AG08396 (cell line): ENCODE results near the gene OTUB2.

ENCODE experiments used
- DNase-seq: peaks from one replicate; pipeline ENCODE4 v3.0.0; 2012; ENCODE audit warnings: low spot score, mixed read lengths

OTUB2 gene

DNA sequence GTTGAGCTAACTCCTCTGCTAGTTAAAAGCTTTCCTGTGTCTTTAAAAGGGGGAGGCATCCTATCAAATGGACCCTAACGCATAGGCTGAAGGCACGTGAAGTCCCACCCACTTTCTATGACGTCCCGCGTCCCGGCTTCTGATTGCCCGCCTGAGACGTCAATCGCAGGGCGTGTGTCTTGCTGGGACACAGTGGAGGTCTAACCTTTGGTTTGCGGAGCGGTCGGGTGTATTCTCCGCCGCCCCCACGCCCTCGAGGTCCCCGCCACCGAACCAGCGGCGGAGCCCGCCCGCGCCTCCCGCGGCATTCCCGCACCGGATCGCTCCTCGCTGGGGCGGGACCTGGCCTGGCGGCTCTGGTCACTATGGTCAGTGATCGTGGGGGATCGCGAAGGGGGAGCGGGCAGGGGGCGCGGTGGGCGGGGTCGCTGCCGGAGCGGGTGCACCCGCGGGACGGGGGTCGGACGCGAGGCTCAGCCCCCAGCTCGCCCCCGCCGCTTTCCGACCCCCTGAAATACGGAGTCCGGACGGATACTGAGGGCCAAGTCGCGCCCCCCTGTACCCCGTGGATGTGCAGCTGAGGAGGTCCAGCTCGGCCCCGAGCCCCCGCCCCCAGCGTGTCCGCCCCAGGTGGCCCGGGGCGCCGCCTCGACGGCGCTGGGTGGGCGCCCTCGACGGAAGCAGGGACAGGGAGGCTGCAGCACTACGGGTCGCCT is at the start of gene OTUB2:
TSS of gene OTUB2 (plus strand) at position 168 of the 716 bp plus-strand sequence. CDS start at position 366, 198 bp downstream.
- DNase-seq: peak; percentile 100

DNA sequence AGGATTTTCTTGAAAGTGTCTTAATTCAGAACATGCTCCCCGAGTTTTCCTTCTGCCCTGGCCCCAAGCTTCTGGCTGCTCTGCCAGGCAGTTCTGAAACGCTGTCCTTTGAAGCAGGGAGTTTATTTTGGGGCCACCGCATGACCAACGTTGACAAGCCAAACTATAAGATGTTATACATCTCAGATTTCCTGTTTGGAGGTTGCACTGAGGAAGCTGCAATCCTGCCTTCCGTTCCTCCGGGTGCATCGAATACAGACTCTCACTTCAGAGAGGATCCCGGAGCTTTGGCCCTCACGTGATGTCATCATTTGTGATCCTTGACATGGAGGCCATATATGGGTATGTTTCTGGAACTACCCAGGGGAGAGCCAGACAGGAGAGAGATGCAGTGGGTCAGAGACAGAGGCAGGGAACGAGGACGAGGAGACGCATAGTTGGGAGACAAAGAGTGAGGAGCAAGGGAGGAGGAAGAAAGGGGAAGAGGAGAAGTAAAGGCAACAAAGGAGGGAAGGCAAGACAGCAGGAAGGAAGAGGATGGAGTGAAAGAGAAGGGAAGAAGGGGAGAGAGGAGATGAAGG is 49.6 kb upstream of the OTUB2 start, which contains the start of gene ASB2:
TSS of gene ASB2 (minus strand) at position 94 of the 581 bp plus-strand sequence. CDS start 12,031 bp downstream, outside the sequence.
- peak; percentile 55 for DNase-seq

DNA sequence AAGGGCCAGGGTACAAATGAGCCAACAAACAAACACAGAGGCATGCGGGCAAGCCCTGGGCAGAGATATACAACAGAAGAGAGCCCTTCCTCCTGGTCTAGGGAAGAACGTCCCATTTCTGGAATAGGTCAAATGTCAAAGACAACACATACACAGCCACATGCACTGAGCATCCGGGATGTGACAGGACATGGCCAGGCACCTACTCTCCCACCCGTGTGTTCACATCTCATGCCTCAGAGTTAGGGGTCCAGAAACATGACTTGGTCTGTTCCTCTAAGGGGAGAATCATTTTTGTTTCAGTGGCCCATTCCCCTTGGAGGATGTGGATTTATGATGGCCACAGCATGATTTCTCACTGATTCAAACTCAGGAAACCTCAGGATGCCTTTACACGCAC is 49.0 kb upstream of the OTUB2 start:
- DNase-seq: no peak

DNA sequence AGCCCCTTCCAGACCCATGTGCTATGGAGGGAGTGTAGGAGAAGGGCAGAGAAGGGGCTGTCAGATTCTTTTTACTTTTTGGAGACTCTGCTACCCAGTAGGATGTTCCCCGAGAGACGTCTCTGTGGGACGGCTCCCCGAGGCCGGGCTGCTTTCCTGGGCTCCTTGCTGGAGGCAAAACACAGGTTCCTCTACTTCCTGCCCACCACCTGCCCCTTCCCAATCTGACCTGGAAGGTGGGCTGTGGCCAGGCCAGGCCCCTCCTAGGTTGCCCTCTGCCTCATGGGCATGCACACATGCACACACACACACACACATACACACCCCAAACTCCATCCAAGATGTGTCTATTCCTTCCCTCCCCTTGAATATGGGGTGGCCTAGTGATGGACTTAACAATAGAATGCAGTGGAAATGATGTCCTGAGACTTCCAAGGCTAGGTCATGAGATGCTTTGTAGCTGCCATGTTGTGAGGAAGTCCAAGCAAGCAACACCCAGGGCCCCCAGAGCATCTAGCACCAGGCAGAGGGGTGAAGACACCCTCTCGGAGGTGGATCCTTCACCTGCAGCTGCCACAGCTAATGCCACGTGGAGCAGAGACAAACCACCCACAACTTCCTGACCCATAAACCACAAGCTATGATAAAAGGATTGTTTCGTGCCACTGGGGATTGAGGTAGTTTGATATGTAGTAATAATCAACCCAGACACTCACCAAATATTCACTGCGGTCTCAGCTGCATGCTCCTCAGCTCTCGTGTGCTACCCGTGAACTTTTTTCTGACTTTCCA is 48.2 kb upstream of the OTUB2 start:
- DNase-seq: no peak

DNA sequence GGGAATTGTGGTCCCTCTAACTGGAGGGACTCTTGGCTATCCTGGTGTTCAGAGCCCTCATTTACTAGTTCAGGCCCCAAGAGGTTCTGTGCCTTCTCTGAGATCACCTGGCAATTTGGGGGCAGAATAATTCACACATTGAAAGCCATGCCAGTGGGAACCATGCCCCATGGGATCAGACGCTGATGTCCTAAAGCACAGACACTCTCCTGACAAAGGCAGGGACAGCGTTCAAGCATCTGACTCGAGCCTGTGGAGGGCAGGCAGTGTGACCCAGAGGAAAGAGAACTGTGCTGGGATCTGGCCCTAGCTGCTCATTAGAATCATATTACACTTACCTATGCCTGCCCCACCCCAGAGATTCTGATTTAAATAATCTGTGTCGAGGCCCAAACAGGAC is 47.4 kb upstream of the OTUB2 start:
- no peak for DNase-seq

DNA sequence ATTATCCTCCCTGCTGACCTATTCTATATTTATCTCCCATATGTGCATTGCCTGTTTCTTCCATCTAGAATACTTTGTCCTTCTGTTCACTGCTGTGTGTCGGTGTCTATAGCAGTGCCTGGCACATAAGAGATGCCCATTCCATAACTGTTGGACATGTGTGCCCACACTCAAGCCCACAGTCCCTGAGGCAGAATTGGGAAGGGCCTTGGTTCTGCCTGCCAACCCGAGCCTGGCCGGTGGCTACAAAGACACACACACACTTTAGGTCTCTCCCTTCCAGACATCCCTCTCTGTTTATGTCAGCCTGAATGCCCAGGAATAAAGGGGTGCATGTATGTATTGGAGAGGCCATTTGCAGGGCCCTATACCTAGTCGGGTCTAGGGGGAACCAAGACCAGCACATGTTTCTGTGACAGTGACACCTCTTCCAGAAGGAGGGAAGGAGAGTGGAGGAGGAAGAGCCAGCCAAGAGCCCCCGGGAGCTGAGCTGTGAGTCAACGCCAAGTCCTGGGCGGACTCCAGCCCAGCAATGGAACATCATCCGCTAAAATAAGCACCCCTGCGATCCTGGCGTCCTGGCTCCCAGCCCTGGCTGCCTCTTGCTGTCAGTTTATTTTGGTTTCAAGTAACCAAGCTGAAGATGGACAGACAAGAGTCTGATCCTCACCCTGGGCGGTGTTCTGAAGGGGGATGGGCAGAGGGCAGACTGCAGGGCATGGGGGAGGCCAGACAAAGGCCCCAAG is 45.5 kb upstream of the OTUB2 start:
- peak; percentile 57 for DNase-seq

DNA sequence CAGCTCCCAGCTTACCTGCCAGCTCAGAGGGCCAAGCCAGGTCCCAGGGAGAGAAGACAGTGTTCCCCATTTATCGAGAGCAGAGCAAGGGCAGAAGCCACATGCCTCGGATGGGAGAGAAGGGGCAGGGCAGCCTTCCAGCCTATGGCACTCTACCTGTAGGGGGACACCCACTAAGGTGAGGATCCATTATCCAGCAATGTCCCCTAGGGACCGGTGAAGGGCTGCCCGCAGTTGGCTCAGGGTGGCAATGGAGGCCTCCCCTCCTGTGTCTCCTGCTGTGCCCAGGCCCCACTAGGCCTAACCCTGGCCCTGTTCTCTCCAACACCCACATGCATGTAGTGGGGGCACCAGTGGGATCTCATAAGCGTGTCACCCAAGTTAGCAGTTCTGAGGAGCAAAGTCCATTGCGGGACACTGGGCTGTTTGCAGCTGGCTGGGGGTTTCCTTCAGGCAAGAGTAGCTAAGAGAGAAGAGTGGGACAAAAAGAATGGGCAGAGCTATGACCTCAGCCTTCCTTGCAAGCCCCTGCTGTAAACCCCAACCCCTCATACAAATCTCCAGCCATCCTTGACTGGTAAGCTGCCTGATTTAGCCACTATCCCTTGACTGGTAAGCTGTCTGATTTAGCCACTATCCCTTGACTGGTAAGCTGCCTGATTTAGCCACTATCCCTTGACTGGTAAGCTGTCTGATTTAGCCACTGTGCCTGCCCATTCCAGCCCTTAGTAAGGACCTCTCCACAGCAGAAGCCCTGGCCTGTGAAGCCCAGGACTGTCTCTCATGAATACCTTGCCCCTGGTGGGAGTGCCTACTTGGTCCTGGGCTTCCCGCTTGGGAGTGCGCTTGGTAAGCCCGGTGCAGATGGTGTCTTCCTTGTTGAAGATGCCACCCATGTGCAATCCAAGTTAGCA is 44.6 kb upstream of the OTUB2 start:
- no peak for DNase-seq

DNA sequence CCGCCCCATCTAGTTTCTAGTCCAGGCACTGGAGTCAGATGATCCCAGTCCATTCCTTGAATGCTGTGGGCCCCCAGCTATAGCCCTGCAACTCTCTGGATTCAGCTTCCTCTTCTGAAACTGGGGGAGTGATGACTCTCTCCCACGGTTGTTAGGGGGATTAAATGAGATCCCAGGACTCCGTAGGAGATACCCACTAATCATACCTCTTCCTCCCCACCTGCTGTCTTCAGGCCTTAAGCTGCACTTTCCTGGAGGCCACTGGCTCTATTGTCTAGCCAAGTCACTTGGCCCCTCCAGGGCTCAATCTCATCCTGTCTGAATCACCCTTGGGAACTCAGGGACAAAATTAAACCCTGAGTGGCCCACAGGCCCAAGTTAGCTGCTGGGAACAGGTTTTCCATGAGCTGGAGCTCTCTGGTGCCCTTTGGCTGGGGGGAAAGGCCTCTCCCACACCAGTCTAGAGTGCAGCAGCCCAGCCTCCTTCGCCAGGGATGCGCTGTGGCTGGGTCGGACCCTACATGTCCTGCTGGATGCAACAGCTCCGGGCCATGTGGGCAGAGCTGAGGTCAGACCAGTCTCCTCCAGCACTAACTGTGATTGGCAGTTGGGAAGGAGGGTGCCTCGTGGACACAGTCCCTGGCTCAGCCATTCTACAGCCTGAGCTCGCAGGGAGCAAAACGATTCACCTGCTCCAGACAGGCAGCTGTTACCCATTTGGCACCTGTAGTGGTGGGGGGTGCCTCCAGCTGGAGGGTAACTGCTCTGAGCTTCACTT is 43.7 kb upstream of the OTUB2 start:
- no peak for DNase-seq

DNA sequence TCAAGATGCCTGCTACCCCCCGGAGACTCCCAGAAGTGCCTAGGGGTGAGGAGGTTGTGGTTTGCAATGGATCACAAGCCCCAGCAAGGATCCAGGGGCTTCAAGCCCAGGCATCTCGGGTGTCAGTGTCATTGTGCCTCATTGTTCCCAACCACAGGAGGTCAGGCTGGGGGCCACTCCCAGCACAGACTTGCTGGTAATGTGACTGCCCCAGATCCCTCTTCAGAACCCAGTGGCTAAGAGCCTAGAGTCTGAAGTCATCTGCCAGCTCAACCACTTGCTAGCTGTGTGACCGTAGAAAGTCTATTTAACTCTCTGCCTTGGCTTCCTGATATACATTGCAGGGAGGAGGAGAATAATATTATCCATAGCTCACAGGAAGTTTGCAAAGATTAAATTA is 42.1 kb upstream of the OTUB2 start:
- peak; percentile 55 for DNase-seq

DNA sequence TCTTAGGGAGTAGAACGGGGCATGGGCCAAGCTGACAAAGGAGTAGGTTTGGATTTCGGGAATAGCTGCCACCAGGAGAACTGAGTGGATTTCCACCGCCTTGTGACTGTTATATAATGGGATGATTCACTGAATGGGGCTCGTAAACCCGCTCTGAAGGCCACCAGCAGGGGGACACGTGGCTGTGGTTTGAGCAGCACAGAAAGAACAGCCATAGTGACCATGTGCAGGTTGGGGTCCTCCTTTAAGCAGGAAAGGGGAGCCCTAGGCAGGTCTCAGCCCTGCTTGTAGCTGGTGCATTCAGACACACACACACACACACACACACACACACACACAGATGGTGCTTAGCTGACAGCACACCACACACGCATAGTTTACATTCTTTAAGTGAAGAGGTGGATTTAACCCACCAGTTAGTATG is 41.1 kb upstream of the OTUB2 start:
- DNase-seq: peak; percentile 69

DNA sequence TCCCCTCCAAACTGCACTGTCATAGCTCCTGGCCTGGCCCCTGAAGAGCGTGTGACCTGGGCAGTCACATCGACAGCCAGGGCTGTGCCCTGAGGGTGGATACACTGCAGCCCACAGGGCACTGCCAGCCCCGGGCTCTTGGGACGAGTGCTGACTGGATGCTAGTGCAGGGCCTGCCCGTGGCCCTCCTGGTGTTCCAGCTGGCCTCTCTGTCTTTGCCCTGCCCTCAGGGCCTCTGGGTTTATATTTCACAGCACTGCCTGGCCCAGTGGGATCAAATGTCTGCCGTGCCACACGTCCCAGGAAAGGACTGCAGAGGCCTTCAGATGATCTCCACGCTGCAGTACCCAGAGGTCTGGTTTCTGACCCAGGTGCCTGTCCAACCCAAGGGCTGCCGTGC is 39.2 kb upstream of the OTUB2 start:
- no peak for DNase-seq

DNA sequence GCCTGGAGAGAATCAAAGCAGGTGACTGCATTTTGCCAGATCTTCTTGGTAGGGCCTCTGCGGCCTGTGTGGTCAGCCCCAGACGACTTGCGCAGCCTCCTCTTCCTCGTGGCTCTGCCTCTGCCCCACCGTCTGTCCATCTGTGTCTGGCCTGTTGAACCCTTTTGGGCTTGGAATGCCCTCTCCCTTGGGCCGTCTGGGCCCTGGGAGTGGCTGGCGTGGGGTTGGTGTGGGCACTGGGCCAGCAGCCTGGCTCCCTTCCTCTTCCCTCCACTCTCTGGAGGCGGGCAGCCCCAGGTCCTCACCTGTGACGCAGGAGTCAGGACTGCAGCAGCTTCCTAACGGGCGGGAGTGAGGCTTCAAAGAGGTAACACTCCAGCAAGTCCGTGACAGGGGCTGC is 38.8 kb upstream of the OTUB2 start:
- no peak for DNase-seq

DNA sequence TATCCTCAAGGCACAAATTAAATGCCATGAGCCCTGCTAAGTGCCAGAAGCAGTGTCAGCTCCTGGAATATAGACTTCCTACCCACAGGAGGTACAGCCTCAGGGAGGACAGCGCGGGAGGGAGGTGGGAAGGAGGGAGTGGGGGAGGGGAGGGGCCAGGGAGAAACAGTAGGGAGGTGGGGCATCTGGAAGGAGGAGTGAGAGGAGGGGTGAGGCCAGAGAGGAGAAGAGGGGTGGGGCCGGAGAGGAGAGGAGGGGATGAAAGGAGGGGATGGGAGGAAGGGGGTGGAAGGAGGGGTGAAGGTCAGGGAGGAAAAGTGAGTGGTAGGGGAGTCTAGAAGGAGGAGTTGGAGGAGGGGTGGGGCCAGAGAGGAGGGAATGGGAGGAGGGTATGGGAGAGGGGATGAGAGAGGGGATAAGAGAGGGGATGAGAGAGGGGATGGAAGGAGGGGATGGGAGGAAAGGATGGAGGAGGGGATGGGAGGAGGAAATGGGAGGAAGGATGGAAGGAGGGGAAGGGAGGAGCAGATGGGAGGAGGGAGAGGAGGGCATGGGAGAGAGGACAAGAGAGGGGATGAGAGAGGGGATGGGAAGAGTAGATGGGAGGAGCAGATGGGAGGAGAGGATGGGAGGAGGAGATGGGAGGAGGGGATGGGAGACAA is 38.2 kb upstream of the OTUB2 start:
- no peak for DNase-seq

DNA sequence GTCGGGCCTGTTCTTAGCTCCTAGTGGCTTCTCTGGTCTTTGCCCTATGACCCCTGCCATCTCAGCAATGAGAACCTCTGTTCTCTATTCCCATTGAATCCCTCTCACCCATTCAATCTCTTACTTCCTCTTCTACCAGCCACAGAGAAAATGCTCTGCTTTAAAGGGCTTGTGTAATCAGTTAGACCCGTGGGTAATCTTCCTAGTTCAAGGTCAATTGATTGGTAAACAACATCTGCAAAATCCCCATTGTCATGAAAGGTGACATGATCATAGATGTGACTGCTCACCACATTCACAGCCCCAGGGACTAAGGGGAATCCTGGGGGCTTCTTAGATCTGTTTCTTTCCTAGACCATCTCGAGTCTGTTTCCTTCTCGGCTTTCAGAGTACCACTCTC is 36.2 kb upstream of the OTUB2 start:
- DNase-seq: no peak

DNA sequence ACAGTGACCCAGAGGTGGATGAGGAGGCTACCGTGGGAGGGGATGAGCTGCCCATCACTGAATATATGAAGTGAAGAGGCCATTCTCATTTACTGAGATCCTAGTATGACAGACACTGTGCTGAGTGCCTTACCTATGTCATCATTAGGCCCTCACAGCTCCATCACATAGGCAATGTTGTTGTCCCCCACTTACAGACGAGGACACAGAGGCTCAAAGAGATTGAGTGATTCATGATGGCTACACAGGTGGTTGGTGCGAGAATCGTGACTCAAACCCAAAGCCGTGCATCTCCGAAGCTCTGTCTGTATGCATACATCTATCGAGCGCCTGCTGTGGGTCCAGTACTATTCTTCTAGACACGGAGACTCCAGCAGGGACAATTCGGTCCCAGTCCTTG is 34.9 kb upstream of the OTUB2 start:
- no peak for DNase-seq

DNA sequence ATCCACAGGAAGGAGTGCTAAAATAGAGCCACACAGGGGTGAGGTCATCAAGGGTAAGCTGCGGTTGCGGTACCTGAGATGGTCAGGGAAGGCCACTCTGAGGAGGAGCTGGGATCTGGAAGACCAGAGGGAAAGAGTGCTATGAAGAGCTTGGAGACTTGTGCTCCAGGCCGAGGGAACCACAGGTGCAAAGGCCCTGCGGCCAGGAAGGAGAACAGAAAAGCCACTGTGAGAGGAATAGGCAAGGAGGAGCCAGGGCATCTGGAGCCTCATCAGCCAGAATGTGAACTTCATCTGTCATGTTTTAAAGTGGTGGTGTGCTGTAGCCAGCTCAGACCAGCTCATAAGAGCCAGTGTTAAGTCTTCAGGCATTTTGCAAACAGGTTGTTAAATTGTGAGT is 34.5 kb upstream of the OTUB2 start:
- DNase-seq: no peak

DNA sequence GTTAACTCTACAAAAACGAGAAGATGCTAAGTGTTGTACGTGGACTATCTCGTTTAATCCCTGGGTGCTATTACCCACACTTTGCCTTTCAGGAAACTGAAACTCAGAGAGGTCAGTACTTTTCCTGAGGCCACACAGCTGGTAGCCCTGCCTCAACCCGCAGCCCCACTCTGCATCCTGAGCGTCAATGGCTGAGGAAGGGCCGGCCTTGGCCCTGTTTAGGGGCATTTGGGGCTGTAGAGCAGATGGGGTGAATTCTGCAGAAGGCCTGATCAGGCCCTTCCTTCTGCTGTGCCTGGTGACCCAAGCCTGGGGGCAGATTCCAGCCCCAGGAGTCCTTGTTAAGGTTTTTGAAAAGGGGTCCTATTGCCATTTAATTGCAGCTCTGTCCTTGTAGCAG is 32.8 kb upstream of the OTUB2 start:
- no peak for DNase-seq

DNA sequence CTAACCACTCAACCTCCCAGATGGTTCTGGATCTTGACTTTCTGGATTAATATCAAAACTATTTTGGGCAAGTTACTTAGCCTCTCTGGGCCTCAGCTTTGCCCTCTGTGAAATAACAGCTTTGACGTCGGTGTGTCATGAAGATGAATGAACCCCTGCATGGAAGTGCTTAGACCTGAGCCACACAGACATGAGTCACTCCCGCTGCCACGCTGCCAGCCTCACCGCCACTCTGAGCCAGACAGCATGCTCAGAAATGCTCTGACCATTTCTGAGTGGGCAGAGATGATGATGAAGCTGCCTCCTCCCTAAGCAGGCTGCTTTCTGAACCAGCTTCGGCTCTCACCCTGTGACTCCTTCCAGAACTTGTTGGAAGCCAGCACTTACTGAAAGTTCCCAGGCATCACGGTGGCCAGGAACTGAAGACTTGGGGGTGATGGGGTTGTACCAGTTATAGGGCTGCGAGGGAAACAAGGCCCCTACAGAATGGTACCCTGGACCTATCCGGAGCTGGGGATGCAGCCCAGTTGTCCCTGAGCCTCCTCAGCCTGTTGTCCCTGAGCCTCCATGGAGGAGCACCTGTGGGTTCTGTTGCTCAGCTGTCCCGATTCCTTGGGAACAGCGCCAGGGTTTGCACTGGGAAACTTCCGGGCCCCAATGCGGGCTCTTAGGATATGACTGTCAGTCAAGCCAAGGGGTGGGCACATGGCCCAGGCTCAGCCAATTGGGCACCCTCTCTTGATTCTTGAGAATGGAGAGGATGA is 31.0 kb upstream of the OTUB2 start:
- peak; percentile 78 for DNase-seq

DNA sequence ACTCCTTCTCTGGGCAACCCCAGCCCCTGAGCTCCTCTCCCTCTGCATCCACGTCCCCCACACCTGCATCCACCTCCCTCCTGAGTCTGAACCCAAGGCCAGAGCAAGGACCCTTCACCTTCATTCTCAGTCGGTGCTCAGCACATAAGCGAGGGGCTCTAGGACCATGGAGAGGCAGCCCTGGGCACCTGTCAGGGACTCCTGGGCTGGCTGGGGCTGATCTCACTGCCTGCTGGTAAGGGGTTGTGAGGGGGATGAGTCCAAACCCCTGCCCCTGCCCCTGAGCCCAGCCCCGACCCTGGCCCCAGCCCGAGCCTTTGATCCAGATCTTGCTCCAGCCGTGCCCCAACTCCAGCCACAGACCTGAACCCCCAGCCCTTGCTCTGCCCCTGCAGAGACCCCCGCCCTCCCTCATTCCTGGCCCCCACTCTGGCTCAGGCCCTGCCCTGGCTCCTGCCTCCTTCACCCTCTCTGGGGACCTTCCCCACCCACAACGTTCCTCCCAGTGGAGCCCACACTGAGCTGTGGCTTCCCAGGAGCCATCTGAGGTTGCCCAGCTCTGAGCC is 29.9 kb upstream of the OTUB2 start:
- no peak for DNase-seq
